HFFc6 (cell line): Measurements from ENCODE around the gene KIF9. TPM values are rescaled to one million over a fixed set of nuclear protein-coding genes. Genes with fewer than 3 reads are reported as not detected.

Experiments
- DNase-seq: peaks from one replicate; pipeline ENCODE4 v3.0.0-alpha.2; 2018
- H3K27ac Mint-ChIP-seq: 2 replicates; pipeline ENCODE4 v1.8.0; 2020; ENCODE audit warnings: mild to moderate bottlenecking, mixed read lengths
- H3K27me3 Mint-ChIP-seq: 2 replicates; pipeline ENCODE4 v1.8.0; 2021; ENCODE audit warnings: mild to moderate bottlenecking, moderate library complexity, mixed read lengths; ENCODE audit not compliant: insufficient read depth
- H3K36me3 Mint-ChIP-seq: 2 replicates; pipeline ENCODE4 v1.8.0; 2021; ENCODE audit warnings: low read depth, mixed read lengths
- H3K4me1 Mint-ChIP-seq: 2 replicates; pipeline ENCODE4 v1.8.0; 2020; ENCODE audit warnings: low read depth, mixed read lengths
- H3K4me3 Mint-ChIP-seq: 2 replicates; pipeline ENCODE4 v1.8.0; 2020; ENCODE audit warnings: mild to moderate bottlenecking, moderate library complexity, mixed read lengths
- H3K9me3 Mint-ChIP-seq: 2 replicates; pipeline ENCODE4 v1.8.0; 2020; ENCODE audit warnings: mild to moderate bottlenecking, mixed read lengths
- total RNA-seq, 6 experiments: library from RNA; stranded (reverse); fragmentation: NEBNext Ultra II Directional; extraction: Animal tissue kit (Norgen Biotek cat#: 25700); gene quantifications; 2 replicates in 1 of 6; 3 replicates in 5 of 6; pipeline ENCODE4 v1.2.3, GENCODE V29; 2021
- TF ChIP-seq, protein P1 (sequence below): fragments of 200-600 bp; sonication (generic); IDR thresholded peaks from 2 replicates; pipeline ENCODE4 v1.5.0; 2021; ENCODE audit warnings: antibody characterized with exemption, mild to moderate bottlenecking

Gene KIF9
- total RNA-seq, 6 experiments from 2014 or later = 5.0 to 8.6 (median 5.7) TPM

DNA sequence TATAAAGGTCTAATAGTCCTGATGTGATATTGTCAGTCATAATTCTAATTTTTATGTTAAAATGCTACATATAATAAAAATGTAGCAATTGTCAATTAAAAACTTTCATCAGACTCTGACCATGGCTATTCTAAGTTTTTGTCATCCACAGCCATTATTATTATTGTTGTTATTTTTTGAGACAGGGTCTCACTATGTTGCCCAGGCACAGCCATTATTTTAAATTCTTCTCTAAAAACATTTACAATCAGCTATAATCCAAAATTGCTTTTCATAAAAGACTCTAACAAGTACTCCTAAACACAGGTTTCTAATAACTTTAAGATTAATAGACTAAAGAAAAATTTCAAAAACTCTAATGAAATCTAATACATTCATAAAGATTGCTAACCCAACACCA, 77.7 kb downstream of the KIF9 start:
- DNase-seq = no peak
- Mint-ChIP-seq H3K4me3 (no peak overlapping the region), H3K4me1 (no peaks in the 10 kb centered on the region), H3K27ac (no peak overlapping the region), H3K9me3 (no peaks in the 10 kb centered on the region), H3K27me3 (no peaks in the 10 kb centered on the region), H3K36me3 (no peaks in the 10 kb centered on the region)
- TF ChIP-seq, protein P1, sequence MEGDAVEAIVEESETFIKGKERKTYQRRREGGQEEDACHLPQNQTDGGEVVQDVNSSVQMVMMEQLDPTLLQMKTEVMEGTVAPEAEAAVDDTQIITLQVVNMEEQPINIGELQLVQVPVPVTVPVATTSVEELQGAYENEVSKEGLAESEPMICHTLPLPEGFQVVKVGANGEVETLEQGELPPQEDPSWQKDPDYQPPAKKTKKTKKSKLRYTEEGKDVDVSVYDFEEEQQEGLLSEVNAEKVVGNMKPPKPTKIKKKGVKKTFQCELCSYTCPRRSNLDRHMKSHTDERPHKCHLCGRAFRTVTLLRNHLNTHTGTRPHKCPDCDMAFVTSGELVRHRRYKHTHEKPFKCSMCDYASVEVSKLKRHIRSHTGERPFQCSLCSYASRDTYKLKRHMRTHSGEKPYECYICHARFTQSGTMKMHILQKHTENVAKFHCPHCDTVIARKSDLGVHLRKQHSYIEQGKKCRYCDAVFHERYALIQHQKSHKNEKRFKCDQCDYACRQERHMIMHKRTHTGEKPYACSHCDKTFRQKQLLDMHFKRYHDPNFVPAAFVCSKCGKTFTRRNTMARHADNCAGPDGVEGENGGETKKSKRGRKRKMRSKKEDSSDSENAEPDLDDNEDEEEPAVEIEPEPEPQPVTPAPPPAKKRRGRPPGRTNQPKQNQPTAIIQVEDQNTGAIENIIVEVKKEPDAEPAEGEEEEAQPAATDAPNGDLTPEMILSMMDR = no peak

DNA sequence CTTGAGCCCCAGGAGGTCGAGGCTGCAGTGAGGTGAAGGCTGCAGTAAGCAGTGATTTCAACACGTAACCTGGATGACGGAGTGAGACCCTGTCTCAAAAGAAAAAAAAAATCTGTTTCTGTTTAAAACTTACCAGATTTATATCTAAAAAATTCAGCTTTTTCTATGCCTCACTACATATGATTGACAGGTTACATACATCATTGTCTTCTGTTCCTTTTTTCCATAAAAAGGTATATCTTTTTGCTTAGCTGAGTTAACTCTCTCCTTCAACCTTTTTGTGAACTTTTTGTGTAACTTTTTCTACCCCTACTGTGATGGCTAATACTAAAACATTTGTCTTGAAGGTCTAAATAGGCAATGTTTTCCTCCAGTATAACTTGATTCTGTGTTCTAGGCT, 80.1 kb downstream of the KIF9 start:
- no peak for DNase-seq
- no peaks in the 10 kb centered on the region for H3K36me3 Mint-ChIP-seq
- H3K27ac Mint-ChIP-seq = no peak overlapping the region
- H3K4me3 Mint-ChIP-seq = no peak overlapping the region
- TF ChIP-seq, protein P1 = no peak
- no peaks in the 10 kb centered on the region for H3K27me3 Mint-ChIP-seq
- H3K9me3 Mint-ChIP-seq = no peaks in the 10 kb centered on the region
- no peaks in the 10 kb centered on the region for H3K4me1 Mint-ChIP-seq

DNA sequence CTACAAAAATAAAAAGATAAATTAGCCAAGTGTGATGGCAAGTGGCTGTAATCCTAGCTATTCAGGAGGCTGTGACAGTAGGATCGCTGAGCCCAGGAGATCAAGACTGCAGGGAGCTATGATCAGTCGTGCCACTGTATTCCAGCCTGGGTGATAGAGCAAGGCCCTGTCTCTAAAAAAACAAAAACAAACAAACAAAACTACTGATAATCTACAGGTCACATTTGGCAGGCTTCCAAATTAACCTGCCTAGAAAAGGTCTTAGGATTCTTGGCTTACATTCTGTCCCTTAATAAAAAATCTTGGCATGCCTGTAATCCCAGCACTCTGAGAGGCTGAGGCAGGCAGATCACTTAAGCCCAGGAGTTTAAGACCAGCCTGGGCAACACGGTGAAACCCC, 85.3 kb downstream of the KIF9 start:
- TF ChIP-seq, protein P1 = no peak
- Mint-ChIP-seq H3K4me1 (no peaks in the 10 kb centered on the region), H3K27me3 (no peaks in the 10 kb centered on the region), H3K27ac (no peak overlapping the region), H3K36me3 (peaks cover 5% of the 10 kb centered on the region), H3K9me3 (no peaks in the 10 kb centered on the region), H3K4me3 (no peak overlapping the region)
- DNase-seq = no peak

DNA sequence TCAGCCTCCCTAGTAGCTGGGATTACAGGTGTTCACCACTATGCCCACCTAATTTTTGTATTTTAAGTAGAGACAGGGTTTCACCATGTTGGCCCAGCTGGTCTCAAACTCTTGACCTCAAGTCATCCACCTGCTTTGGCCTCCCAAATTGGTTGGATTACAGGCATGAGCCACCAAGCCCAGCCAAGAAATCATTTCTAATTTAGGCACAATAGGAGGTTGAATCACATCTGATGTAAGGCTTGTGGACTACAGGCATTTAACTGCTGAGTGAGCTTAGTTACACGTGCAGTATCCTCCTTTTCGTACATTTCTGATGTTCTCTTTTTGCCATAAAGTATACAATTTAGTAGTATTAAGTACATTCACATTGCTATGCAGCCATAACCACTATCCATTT, 87.6 kb downstream of the KIF9 start:
- no peak for DNase-seq
- Mint-ChIP-seq H3K4me1 (no peaks in the 10 kb centered on the region), H3K4me3 (no peak overlapping the region), H3K27ac (no peak overlapping the region), H3K36me3 (peaks cover 5% of the 10 kb centered on the region), H3K9me3 (no peaks in the 10 kb centered on the region), H3K27me3 (no peaks in the 10 kb centered on the region)
- TF ChIP-seq, protein P1 = no peak

DNA sequence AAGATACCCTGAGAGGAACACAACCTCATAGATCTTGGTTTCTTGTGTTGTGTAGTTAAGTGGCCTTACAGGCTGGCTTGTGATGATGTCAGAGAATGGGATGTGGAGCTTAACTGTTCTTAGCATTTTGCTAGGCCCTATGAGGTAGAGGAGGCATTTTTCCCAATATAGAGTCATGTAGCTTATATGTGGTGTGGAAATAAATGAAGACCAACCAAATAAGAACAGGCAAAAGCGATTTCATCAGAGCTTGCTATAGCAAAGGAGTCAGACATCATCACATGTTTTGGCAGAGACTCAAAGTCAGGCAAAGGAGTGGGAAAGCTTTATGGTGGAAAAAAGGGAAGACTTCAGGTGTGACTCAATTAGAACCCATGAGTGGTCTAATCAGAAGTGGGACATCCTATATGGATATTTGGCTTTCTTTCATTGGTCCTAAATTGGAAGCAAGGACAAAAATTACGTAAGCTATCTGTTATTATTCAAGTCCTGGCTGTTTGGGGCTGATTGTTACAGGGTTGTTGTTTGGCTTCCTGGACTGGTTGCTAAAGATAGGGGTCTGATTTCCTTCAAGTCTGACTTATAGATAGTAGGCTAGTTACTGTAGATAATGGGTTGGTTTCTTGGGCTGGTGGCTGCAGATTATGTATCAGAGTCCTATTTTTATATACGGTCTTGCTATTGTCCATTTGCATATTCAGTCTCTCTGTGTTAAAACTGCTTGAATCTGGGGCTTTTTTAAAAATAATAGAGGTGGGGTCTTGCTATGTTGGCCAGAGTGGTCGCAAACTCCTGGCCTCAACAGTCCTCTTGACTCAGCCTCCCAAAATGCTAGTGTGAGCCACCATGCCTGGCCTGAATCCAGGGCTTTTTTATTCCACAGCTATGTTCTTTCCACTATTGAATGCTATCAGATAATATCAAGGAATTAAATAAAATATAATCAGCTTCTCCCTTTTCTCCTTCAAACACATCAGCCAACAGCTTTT, 88.4 kb downstream of the KIF9 start:
- DNase-seq = no peak
- TF ChIP-seq, protein P1 = no peak
- H3K4me3 Mint-ChIP-seq = no peak overlapping the region
- no peaks in the 10 kb centered on the region for H3K4me1 Mint-ChIP-seq
- peaks cover 5% of the 10 kb centered on the region for H3K36me3 Mint-ChIP-seq
- no peaks in the 10 kb centered on the region for H3K9me3 Mint-ChIP-seq
- H3K27me3 Mint-ChIP-seq = no peaks in the 10 kb centered on the region
- H3K27ac Mint-ChIP-seq = no peak overlapping the region
